K562 (cell line): ENCODE results near the gene WDR62. TPM values are rescaled to one million over a fixed set of nuclear protein-coding genes. Genes with fewer than 3 reads are reported as not detected.

ENCODE experiments used
- ATF1 ChIP-seq, 2 experiments: fragments of 450-650 bp in 1 of 2; IDR thresholded peaks; 2 replicates each; pipeline ENCODE4 v1.6.1; 2016; ENCODE audit warnings: missing compliant biosample characterization in 1 of 2, missing genetic modification characterization in 1 of 2
- CBFA2T2 ChIP-seq: fragments of 450-650 bp; conservative IDR thresholded peaks from 2 replicates; pipeline ENCODE4 v1.6.1; 2017; ENCODE audit warnings: mild to moderate bottlenecking
- CBX8 ChIP-seq: fragments of 200-600 bp; sonication (generic); IDR thresholded peaks from 2 replicates; pipeline ENCODE4 v1.6.1; 2012; ENCODE audit warnings: borderline replicate concordance, mixed run types, low read depth, mild to moderate bottlenecking, moderate library complexity, mixed read lengths, low read length, control low read depth, inconsistent platforms; ENCODE audit not compliant: poor library complexity, severe bottlenecking; ENCODE audit errors: extremely low read depth
- GABPA ChIP-seq: fragments of 200-800 bp; sonication (Bioruptor generic); conservative IDR thresholded peaks from 2 replicates; pipeline ENCODE4 v1.6.1; 2016; ENCODE audit warnings: low read depth, missing genetic modification characterization, missing compliant biosample characterization
- MBD2 ChIP-seq: sonication (generic); IDR thresholded peaks from 2 replicates; pipeline ENCODE4 v1.6.1; 2016; ENCODE audit warnings: low read depth, borderline replicate concordance
- MTA3 ChIP-seq: fragments of 450-650 bp; formaldehyde crosslinking; IDR thresholded peaks from 2 replicates; pipeline ENCODE4 v1.6.1; 2017; ENCODE audit warnings: mild to moderate bottlenecking, borderline replicate concordance
- RBM25 ChIP-seq: fragments of 200-400 bp; formaldehyde crosslinking; IDR thresholded peaks from 2 replicates; pipeline ENCODE4 v1.6.1; 2018; ENCODE audit warnings: low read length, low read depth, moderate library complexity; ENCODE audit not compliant: severe bottlenecking
- SNIP1 ChIP-seq: fragments of 450-650 bp; IDR thresholded peaks from 2 replicates; pipeline ENCODE4 v1.7.1; 2017; ENCODE audit warnings: low read depth, mild to moderate bottlenecking
- TEAD4 ChIP-seq, 2 experiments: sonication (generic) in 1 of 2; formaldehyde crosslinking in 1 of 2; IDR thresholded peaks; 2 replicates each; pipeline versions ENCODE4 v1.6.1 to v1.8.0; 2012 to 2022; ENCODE audit warnings: borderline replicate concordance in 1 of 2, inconsistent platforms in 1 of 2, low read length in 1 of 2, mild to moderate bottlenecking in 1 of 2, missing genetic modification reagents in 1 of 2
- ZBTB40 ChIP-seq, 2 experiments: fragments of 450-650 bp in 1 of 2; sonication (generic) in 1 of 2; formaldehyde crosslinking in 1 of 2; IDR thresholded peaks; 2 replicates each; pipeline versions ENCODE4 v1.7.1 to v1.9.0; 2016 to 2022; ENCODE audit warnings: inconsistent platforms in 1 of 2, mild to moderate bottlenecking in 1 of 2, missing genetic modification reagents in 1 of 2
- ZFP1 ChIP-seq: fragments of 450-650 bp; formaldehyde crosslinking; IDR thresholded peaks from 2 replicates; pipeline ENCODE4 v1.4.0; 2020; ENCODE audit warnings: mild to moderate bottlenecking, mixed read lengths
- polyA plus RNA-seq, 8 experiments: library from polyadenylated mRNA; depleted of rRNA in 4 of 8; stranded (reverse) in 5 of 8; unstranded in 3 of 8; fragments of >200 nt; fragmentation: Nextera tagmentation in 2 of 8; fragmentation: Illumina TruSeq in 1 of 8; extraction: Ambion mirVana in 2 of 8; extraction: Trizol in 1 of 8; gene quantifications; 2 replicates each; pipeline versions ENCODE4 v1.2.1 to v1.2.3, GENCODE V29; 2011 to 2014; ENCODE audit warnings: inconsistent platforms in 1 of 8, missing spikeins in 1 of 8
- total RNA-seq, 7 experiments: library from RNA; depleted of rRNA in 6 of 7; stranded (reverse); fragments of >200 nt in 6 of 7; fragmentation: Illumina TruSeq in 2 of 7; extraction: Trizol in 2 of 7; gene quantifications; 2 replicates each; pipeline versions ENCODE4 v1.2.1 to v1.2.3, GENCODE V29; 2011 to 2021; ENCODE audit warnings: low replicate concordance in 1 of 7
- TF ChIP-seq, protein P1 (sequence below): fragments of 150-350 bp; IDR thresholded peaks from 2 replicates; pipeline ENCODE4 v1.6.1; 2014; ENCODE audit warnings: low read depth, mild to moderate bottlenecking, low read length, borderline replicate concordance

WDR62 gene
- total and polyA plus RNA-seq, 9 of the 15 experiments (the other 6 are each of a cell fraction or from before 2014, with no cell fraction given): 0.35 to 32.8 (median 14.4) TPM

DNA sequence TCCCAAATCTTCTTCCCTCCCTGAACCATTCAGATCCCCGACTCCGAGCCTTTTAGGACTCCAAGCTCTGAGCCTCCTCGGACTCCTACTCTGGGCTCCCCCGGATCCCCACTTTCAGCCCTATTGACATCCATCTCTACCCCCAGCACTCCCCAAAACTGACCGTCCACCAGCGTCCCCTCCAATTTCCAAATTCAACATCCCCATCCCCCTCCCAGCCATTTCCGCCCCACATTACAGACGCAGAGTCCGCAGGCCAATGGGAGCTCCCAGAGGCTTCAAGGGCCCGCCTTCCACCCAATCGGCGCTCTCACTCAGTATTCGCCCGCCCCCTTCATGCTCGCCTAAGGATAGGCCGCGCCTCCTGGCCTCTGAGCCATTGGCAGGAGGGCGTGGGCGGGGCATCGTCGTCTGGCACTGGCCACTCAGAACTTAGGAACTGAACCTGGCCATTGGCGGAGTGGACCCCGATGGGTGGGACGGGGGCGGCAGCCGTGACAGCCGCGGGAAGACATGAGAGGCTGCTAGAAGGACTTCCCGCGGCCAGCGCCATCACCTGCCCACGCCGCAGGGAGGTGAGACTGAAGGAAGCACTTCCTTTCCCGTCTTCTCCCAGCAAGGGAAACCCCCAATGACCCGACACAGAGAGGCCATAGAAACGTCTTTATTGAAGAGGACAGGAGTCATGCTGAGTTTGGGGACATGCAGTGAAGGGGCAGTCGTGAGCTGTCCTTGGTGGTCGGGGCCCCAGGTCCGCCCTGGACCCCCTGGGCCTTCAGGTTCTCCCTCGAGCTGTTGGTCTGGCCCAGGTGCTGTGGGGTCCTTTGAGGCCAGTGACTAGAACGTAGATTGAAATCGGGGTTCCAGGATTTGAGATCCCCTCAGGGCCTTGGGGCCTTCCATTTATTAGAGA lies 40.4 kb upstream of the WDR62 start, which contains the start of gene ALKBH6 (continued):
- TF ChIP-seq, protein P1, sequence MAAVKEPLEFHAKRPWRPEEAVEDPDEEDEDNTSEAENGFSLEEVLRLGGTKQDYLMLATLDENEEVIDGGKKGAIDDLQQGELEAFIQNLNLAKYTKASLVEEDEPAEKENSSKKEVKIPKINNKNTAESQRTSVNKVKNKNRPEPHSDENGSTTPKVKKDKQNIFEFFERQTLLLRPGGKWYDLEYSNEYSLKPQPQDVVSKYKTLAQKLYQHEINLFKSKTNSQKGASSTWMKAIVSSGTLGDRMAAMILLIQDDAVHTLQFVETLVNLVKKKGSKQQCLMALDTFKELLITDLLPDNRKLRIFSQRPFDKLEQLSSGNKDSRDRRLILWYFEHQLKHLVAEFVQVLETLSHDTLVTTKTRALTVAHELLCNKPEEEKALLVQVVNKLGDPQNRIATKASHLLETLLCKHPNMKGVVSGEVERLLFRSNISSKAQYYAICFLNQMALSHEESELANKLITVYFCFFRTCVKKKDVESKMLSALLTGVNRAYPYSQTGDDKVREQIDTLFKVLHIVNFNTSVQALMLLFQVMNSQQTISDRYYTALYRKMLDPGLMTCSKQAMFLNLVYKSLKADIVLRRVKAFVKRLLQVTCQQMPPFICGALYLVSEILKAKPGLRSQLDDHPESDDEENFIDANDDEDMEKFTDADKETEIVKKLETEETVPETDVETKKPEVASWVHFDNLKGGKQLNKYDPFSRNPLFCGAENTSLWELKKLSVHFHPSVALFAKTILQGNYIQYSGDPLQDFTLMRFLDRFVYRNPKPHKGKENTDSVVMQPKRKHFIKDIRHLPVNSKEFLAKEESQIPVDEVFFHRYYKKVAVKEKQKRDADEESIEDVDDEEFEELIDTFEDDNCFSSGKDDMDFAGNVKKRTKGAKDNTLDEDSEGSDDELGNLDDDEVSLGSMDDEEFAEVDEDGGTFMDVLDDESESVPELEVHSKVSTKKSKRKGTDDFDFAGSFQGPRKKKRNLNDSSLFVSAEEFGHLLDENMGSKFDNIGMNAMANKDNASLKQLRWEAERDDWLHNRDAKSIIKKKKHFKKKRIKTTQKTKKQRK: peak; percentile 91; the same call in 1 of the 2 replicates
- TF ChIP-seq ATF1 (CRISPR knock-in tag; IDR thresholded peaks at IDR 0.05) (0 out of 2 replicates have a peak, but pooled peaks have one; percentile 12), ATF1 (tag; IDR thresholded peaks at IDR 0.05) (peak; percentile 94), ZFP1 (CRISPR knock-in tag) (no peak), CBFA2T2 (no peak), CBX8 (no peak), SNIP1 (no peak), RBM25 (peak; percentile 91), GABPA (tag) (peak; percentile 76), ZBTB40 (IDR thresholded peaks at IDR 0.05) (peak; percentile 74), ZBTB40 (CRISPR knock-in tag; IDR thresholded peaks at IDR 0.05) (no peak), TEAD4 (IDR thresholded peaks at IDR 0.05; ENCODE audit: low read length) (no peak), TEAD4 (CRISPR knock-in tag; IDR thresholded peaks at IDR 0.05; ENCODE audit: borderline replicate concordance) (no peak), MTA3 (peak; percentile 58; the same call in 1 of the 2 replicates), MBD2 (peak; percentile 96)
